Lung (tissue), 12 donors: Measurements from ENCODE around the gene MOB3C. TPM values are rescaled to one million over a fixed set of nuclear protein-coding genes. Genes with fewer than 3 reads are reported as not detected.
A peak's percentile ranks its signal among the peaks of the same experiment; 100 is the strongest.

Source experiments
- ATAC-seq: fragments of 200-7000 bp; cut with Tn5 transposase; one replicate; pipeline ENCODE4 v1.9.1; 2020; ENCODE audit warnings: moderate number of reproducible peaks; ENCODE audit not compliant: insufficient read depth, low FRiP score
- DNase-seq, 3 donors: peaks; one replicate each; pipeline ENCODE4 v3.0.0-alpha.2; 2013 to 2017
- H3K27ac ChIP-seq, 2 donors: one replicate each; pipeline ENCODE4 v1.5.1; 2013; ENCODE audit warnings: mild to moderate bottlenecking in 2 of 2, moderate library complexity in 2 of 2, control low read depth in 1 of 2, inconsistent platforms in 1 of 2, low read depth in 1 of 2, low read length in 1 of 2
- H3K27me3 ChIP-seq, 3 donors: one replicate each; pipeline ENCODE4 v1.5.1; 2013; ENCODE audit warnings: low read length in 2 of 3; ENCODE audit not compliant: control insufficient read depth in 3 of 3, insufficient read depth in 3 of 3
- H3K36me3 ChIP-seq, 4 donors: one replicate each; pipeline ENCODE4 v1.5.1; 2013; ENCODE audit warnings: low read length in 4 of 4, mild to moderate bottlenecking in 1 of 4, moderate library complexity in 1 of 4; ENCODE audit not compliant: control insufficient read depth in 4 of 4, insufficient read depth in 4 of 4
- H3K4me1 ChIP-seq, 5 donors: one replicate each; pipeline ENCODE4 v1.5.1; 2013; ENCODE audit warnings: low read length in 5 of 5, mild to moderate bottlenecking in 2 of 5, moderate library complexity in 1 of 5; ENCODE audit not compliant: control insufficient read depth in 5 of 5, insufficient read depth in 5 of 5
- H3K4me3 ChIP-seq: one replicate; pipeline ENCODE4 v1.5.1; 2013; ENCODE audit warnings: mild to moderate bottlenecking, control low read depth, moderate library complexity
- H3K9ac ChIP-seq, 2 donors: one replicate each; pipeline ENCODE4 v1.5.1; 2013; ENCODE audit warnings: low read length in 2 of 2, control low read depth in 1 of 2; ENCODE audit not compliant: insufficient read depth in 1 of 2
- H3K9me3 ChIP-seq, 4 donors: one replicate each; pipeline ENCODE4 v1.5.1; 2013; ENCODE audit warnings: low read length in 3 of 4, mild to moderate bottlenecking in 1 of 4, moderate library complexity in 1 of 4; ENCODE audit not compliant: control insufficient read depth in 4 of 4, insufficient read depth in 3 of 4
- CTCF ChIP-seq: IDR thresholded peaks from 2 replicates; pipeline ENCODE4 v1.5.1; 2012; ENCODE audit warnings: mild to moderate bottlenecking; ENCODE audit errors: control extremely low read depth, extremely low read depth
- WGBS, 2 donors: extraction: QIAGEN DNeasy Blood & Tissue Kit; methylation state at CpG; one replicate each; pipeline ENCODE4 v1.1.7; 2013; 5-methylcytosine and 5-hydroxymethylcytosine counted together
- polyA plus RNA-seq, 2 donors: library from polyadenylated mRNA; stranded (reverse); fragments of 200-250 nt; gene quantifications; one replicate each; pipeline ENCODE4 v1.2.1, GENCODE V29; 2013
- total RNA-seq, 2 donors: library from RNA; depleted of rRNA in 1 of 2; stranded (reverse); fragments of >200 nt in 1 of 2; gene quantifications; one replicate each; pipeline ENCODE4 v1.2.1, GENCODE V29; 2014 to 2021
- donor health status: control.
- donor health status: control.
- donor health status: Bipolar disorder and iron deficiency.
- donor health status: healthy.
- donor health status: DM: yes; HTN: yes; CAD: no.

Gene MOB3C
- total and polyA plus RNA-seq, 4 donors = 10.6 to 28.7 (median 16.5) TPM

- H3K9me3 ChIP-seq = no peaks in the 10 kb centered on the region
- no peak for TF ChIP-seq CTCF
- peaks cover 0 to 13% (median 9%) of the 10 kb centered on the region in 5 donors for H3K4me1 ChIP-seq
- H3K27ac ChIP-seq = peak within 1 kb of the TSS; percentile 86 to 90
- peaks cover 0 to 12% (median 4%) of the 10 kb centered on the region in 4 donors for H3K36me3 ChIP-seq
- no peaks in the 10 kb centered on the region for H3K27me3 ChIP-seq
- WGBS, 2 donors = 0 to 1% methylated on average over 53 of the region's 53 CpGs
- H3K4me3 ChIP-seq = peak within 1 kb of the TSS; percentile 87
- peak; percentile 98 for ATAC-seq
- peak within 1 kb of the TSS; percentile 82 to 85 for H3K9ac ChIP-seq
- DNase-seq = peak; percentile 97 to 98 (median 98)
Observed at GRCh38 chr1:46603858-46604549, 12.6 kb downstream of the MOB3C start, which contains the start of gene MKNK1. Gene MKNK1, minus strand, starts transcription at chr1:46604268. Its CDS starts 20,941 bp downstream, at chr1:46583327.

GRCh38 chr1:46603481-46603857, 13.1 kb downstream of the MOB3C start:
- WGBS, 2 donors = 0 to 1% methylated on average over 2 of the region's 2 CpGs

GRCh38 chr1:46601257-46602007, 15.2 kb downstream of the MOB3C start:
- no peaks in the 10 kb centered on the region for H3K9me3 ChIP-seq
- H3K4me3 ChIP-seq = no peak overlapping the region
- H3K9ac ChIP-seq = no peak overlapping the region
- peaks cover 0 to 13% (median 9%) of the 10 kb centered on the region in 5 donors for H3K4me1 ChIP-seq
- H3K27me3 ChIP-seq = no peaks in the 10 kb centered on the region
- ATAC-seq (no peak), DNase-seq (no peak)
- WGBS, 2 donors = 94 to 96% methylated on average over 3 of the region's 3 CpGs
- H3K36me3 ChIP-seq = peaks cover 0 to 4% (median 1%) of the 10 kb centered on the region in 4 donors
- no peak for TF ChIP-seq CTCF
- H3K27ac ChIP-seq = no peak overlapping the region

More at GRCh38 chr1:46603481-46603857, 13.1 kb downstream of the MOB3C start:
- ATAC-seq = no peak
- peak overlapping the region; percentile 86 to 90 for H3K27ac ChIP-seq
- H3K36me3 ChIP-seq = peaks cover 0 to 7% (median 1%) of the 10 kb centered on the region in 4 donors
- no peak for TF ChIP-seq CTCF
- DNase-seq = no peak
- H3K4me3 ChIP-seq = peak overlapping the region; percentile 87
- peaks cover 0 to 13% (median 9%) of the 10 kb centered on the region in 5 donors for H3K4me1 ChIP-seq
- H3K9me3 ChIP-seq = no peaks in the 10 kb centered on the region
- H3K27me3 ChIP-seq = no peaks in the 10 kb centered on the region
- H3K9ac ChIP-seq = peak overlapping the region; percentile 82 to 85
